Spleen (tissue), 11 donors: ENCODE results near the gene SALL4. TPM values are rescaled to one million over a fixed set of nuclear protein-coding genes. Genes with fewer than 3 reads are reported as not detected.
"Not testable (repeated sequence)": the region's sequence is repeated elsewhere in the genome, so short reads cannot be mapped to it uniquely, and the experiment has no call there.

Experiments used
- DNase-seq: peaks from one replicate; pipeline ENCODE4 v3.0.0-alpha.2; 2020
- H3K27ac ChIP-seq, 8 donors: fragments of 200-600 bp; sonication (generic) in 7 of 8; 1 replicate in 4 of 8; 2 replicates in 4 of 8; pipeline versions ENCODE4 v1.5.0 to v1.8.0; 2016 to 2021; ENCODE audit warnings: inconsistent platforms in 4 of 8, mild to moderate bottlenecking in 4 of 8, moderate library complexity in 1 of 8
- H3K27me3 ChIP-seq, 7 donors: fragments of 200-600 bp; sonication (generic) in 6 of 7; replicated peaks in 1 of 7; 1 replicate in 4 of 7; 2 replicates in 3 of 7; pipeline versions ENCODE4 v1.5.0 to v1.8.0; 2016 to 2021; ENCODE audit warnings: inconsistent platforms in 3 of 7, mild to moderate bottlenecking in 1 of 7
- H3K36me3 ChIP-seq, 6 donors: fragments of 200-600 bp; sonication (generic) in 5 of 6; 1 replicate in 4 of 6; 2 replicates in 2 of 6; pipeline versions ENCODE4 v1.5.0 to v1.8.0; 2016 to 2021; ENCODE audit warnings: inconsistent platforms in 2 of 6
- H3K4me1 ChIP-seq, 6 donors: fragments of 200-600 bp; sonication (generic) in 5 of 6; 1 replicate in 3 of 6; 2 replicates in 3 of 6; pipeline versions ENCODE4 v1.5.0 to v1.8.0; 2016 to 2021; ENCODE audit warnings: inconsistent platforms in 3 of 6
- H3K4me3 ChIP-seq, 8 donors: fragments of 200-600 bp; sonication (generic) in 7 of 8; 1 replicate in 4 of 8; 2 replicates in 4 of 8; pipeline versions ENCODE4 v1.5.0 to v1.8.0; 2016 to 2021; ENCODE audit warnings: inconsistent platforms in 4 of 8, mild to moderate bottlenecking in 4 of 8, moderate library complexity in 2 of 8
- H3K9me3 ChIP-seq, 8 donors: fragments of 200-600 bp; sonication (generic) in 7 of 8; 1 replicate in 4 of 8; 2 replicates in 4 of 8; pipeline versions ENCODE4 v1.5.0 to v1.8.0; 2016 to 2021; ENCODE audit warnings: inconsistent platforms in 4 of 8
- CTCF ChIP-seq, 11 experiments: fragments of 200-600 bp in 7 of 11; fragments of 450-650 bp in 4 of 11; sonication (generic) in 4 of 11; IDR thresholded peaks in 8 of 11; conservative IDR thresholded peaks in 3 of 11; 1 replicate in 7 of 11; 2 replicates in 4 of 11; pipeline versions ENCODE4 v1.4.0 to v1.8.0; 2016 to 2021; ENCODE audit warnings: antibody characterized with exemption in 11 of 11, inconsistent platforms in 4 of 11, mild to moderate bottlenecking in 1 of 11
- POLR2A ChIP-seq, 3 donors: fragments of 450-650 bp; IDR thresholded peaks; one replicate each; pipeline ENCODE4 v1.5.1; 2017; ENCODE audit warnings: antibody characterized with exemption in 3 of 3, mild to moderate bottlenecking in 1 of 3
- POLR2AphosphoS5 ChIP-seq, 3 donors: sonication (generic); formaldehyde crosslinking; IDR thresholded peaks; one replicate each; pipeline ENCODE4 v1.5.1; 2017; ENCODE audit warnings: antibody characterized with exemption in 3 of 3
- WGBS, 5 donors: extraction: QIAGEN DNeasy Blood & Tissue Kit in 3 of 5; methylation state at CpG; one replicate each; pipeline versions ENCODE4 v1.1.5 to v1.1.7; 2013 to 2018; 5-methylcytosine and 5-hydroxymethylcytosine counted together
- intact Hi-C: fragments of 100-400 bp; cut with DNase I; formaldehyde crosslinking; loops from one replicate; pipeline ENCODE4 v1.15.0; 2023; ENCODE audit warnings: low total_unique reads
- polyA plus RNA-seq, 3 donors: library from polyadenylated mRNA; stranded (reverse); fragments of 200-250 nt; gene quantifications; one replicate each; pipeline ENCODE4 v1.2.1, GENCODE V29; 2013
- total RNA-seq, 7 donors: library from RNA; depleted of rRNA in 3 of 7; stranded (reverse); fragments of >200 nt in 3 of 7; fragmentation: NEBNext Ultra II Directional in 4 of 7; extraction: Animal tissue kit (Norgen Biotek cat#: 25700) in 4 of 7; gene quantifications; one replicate each; pipeline versions ENCODE4 v1.1.0 to v1.2.1, GENCODE V29; 2016 to 2021
- donor health status: healthy with polysubstance abuse.
- donor health status: DM: no; HTN: no; CAD: no; lungs with moderate emphysema.
- donor health status: DM: no; HTN: no; CAD: no.
- donor health status: Bipolar disorder and iron deficiency.
- donor health status: healthy.
- donor health status: DM: no; HTN: no; CAD: no.
- donor health status: DM: yes; HTN: yes; CAD: no.

SALL4 gene
- total and polyA plus RNA-seq, 10 donors, result 0.06 to 2.3 (median 0.42) TPM

- H3K9me3 ChIP-seq, result peaks cover 0 to 2% (median 0%) of the 10 kb centered on the region in 8 donors
- H3K4me3 ChIP-seq, result no peak overlapping the region
- WGBS, 5 donors, result 89 to 96% (median 94%) methylated on average over 3 of the region's 3 CpGs
- no peak overlapping the region for H3K27ac ChIP-seq
- H3K4me1 ChIP-seq, result peaks cover 0 to 4% (median 0%) of the 10 kb centered on the region in 6 donors
- no peaks in the 10 kb centered on the region for H3K36me3 ChIP-seq
- TF ChIP-seq CTCF (IDR thresholded peaks at IDR 0.05 in 8 of 11, conservative IDR thresholded peaks at IDR 0.05 in 3 of 11) (no peak), POLR2A (IDR thresholded peaks at IDR 0.05) (no peak), POLR2AphosphoS5 (IDR thresholded peaks at IDR 0.05) (no peak)
- DNase-seq, result no peak
- intact Hi-C loops, result no loop called here
- no peaks in the 10 kb centered on the region for H3K27me3 ChIP-seq
These were observed 61.5 kb downstream of the SALL4 start for GRCh38 chr20:51740838-51741237.

- H3K27ac ChIP-seq, H3K36me3 ChIP-seq, H3K4me1 ChIP-seq, intact Hi-C loops, H3K9me3 ChIP-seq, DNase-seq, H3K27me3 ChIP-seq, H3K4me3 ChIP-seq: not testable (repeated sequence)
- WGBS, 5 donors, result 85 to 98% (median 96%) methylated on average over 6 to 7 of the region's 7 CpGs
These were observed 62.0 kb downstream of the SALL4 start for GRCh38 chr20:51740308-51740707.

GRCh38 chr20:51739722-51740249 is 62.5 kb downstream of the SALL4 start:
- TF ChIP-seq CTCF (IDR thresholded peaks at IDR 0.05 in 8 of 11, conservative IDR thresholded peaks at IDR 0.05 in 3 of 11) (no peak), POLR2AphosphoS5 (IDR thresholded peaks at IDR 0.05) (no peak), POLR2A (IDR thresholded peaks at IDR 0.05) (no peak)
- WGBS, 5 donors, result 81 to 100% (median 87%) methylated on average over 4 of the region's 4 CpGs
- Histone ChIP-seq H3K27me3 (no peaks in the 10 kb centered on the region), H3K27ac (no peak overlapping the region), H3K4me3 (no peak overlapping the region), H3K36me3 (no peaks in the 10 kb centered on the region), H3K9me3 (no peaks in the 10 kb centered on the region), H3K4me1 (peaks cover 0 to 4% (median 0%) of the 10 kb centered on the region in 6 donors)
- intact Hi-C loops, result no loop called here
- DNase-seq, result no peak

GRCh38 chr20:51738877-51739447 is 63.4 kb downstream of the SALL4 start:
- WGBS, 5 donors, result 84 to 93% (median 87%) methylated on average over 12 of the region's 12 CpGs
- DNase-seq, result no peak
- H3K4me1 ChIP-seq, result peaks cover 0 to 4% (median 0%) of the 10 kb centered on the region in 6 donors
- H3K4me3 ChIP-seq, result no peak overlapping the region
- H3K27ac ChIP-seq, result no peak overlapping the region
- intact Hi-C loops, result no loop called here
- TF ChIP-seq POLR2A (IDR thresholded peaks at IDR 0.05), result no peak
- TF ChIP-seq POLR2AphosphoS5 (IDR thresholded peaks at IDR 0.05), result no peak
- TF ChIP-seq CTCF (IDR thresholded peaks at IDR 0.05 in 8 of 11, conservative IDR thresholded peaks at IDR 0.05 in 3 of 11), result no peak
- H3K36me3 ChIP-seq, result no peaks in the 10 kb centered on the region
- H3K27me3 ChIP-seq, result no peaks in the 10 kb centered on the region
- no peaks in the 10 kb centered on the region for H3K9me3 ChIP-seq

GRCh38 chr20:51738261-51738660 is 64.1 kb downstream of the SALL4 start:
- H3K27ac ChIP-seq, H3K4me3 ChIP-seq, DNase-seq, intact Hi-C loops, H3K36me3 ChIP-seq, H3K9me3 ChIP-seq, H3K4me1 ChIP-seq, H3K27me3 ChIP-seq: not testable (repeated sequence)
- WGBS, 5 donors, result 91 to 95% (median 92%) methylated on average over 15 of the region's 15 CpGs
